Epidermal melanocyte (primary cell): ENCODE results near the gene NDUFV3.
"Not testable (repeated sequence)": the region's sequence is repeated elsewhere in the genome, so short reads cannot be mapped to it uniquely, and the experiment has no call there.

Experiments
- DNase-seq: peaks from one replicate; pipeline ENCODE4 v3.0.0; 2011; ENCODE audit warnings: low spot score; ENCODE audit not compliant: insufficient read length

NDUFV3 gene

DNA sequence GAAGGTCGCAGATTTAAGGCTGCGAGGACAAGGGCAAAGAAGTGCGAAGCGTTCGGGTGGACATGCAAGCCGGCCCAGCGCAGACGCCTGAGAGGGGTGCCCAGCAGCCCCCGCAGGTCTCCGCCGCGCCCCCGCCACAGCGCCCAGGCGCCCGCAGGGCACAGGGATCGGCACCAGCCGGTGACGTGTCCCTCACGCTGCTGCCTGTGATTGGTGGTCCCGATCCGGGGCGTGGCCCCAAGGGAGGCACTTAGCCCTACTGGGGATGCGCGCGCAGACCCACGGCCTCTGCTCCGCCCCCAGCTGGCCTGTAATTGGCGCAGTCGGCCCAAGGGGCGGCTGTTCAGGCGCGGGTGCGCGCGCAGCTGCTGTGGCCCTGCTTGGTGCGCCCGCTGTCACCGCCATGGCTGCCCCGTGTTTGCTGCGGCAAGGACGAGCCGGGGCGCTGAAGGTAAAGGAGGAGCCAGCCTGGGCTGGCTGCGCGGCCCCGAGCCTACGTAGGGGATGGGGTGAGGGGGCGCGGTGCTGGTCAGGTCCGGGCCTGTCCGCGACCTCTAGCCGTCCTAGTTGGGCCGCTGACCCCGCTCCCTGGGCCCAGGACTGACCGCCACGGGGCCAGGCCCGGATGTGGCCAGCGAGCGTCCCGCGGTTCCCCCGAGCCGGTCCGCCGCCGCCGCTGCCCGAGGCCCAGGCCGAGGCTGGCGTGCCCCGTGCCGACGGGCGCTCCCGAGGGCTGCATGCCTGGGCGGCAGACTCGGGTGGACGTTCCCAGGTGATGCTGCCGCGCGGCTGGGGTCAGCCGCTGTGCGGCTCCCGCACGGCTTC, at the start of gene NDUFV3:
Gene NDUFV3, plus strand, starts transcription at position 379 of the 825 bp plus-strand sequence. Its CDS starts 25 bp downstream, at position 404.
- peak; percentile 78 for DNase-seq

DNA sequence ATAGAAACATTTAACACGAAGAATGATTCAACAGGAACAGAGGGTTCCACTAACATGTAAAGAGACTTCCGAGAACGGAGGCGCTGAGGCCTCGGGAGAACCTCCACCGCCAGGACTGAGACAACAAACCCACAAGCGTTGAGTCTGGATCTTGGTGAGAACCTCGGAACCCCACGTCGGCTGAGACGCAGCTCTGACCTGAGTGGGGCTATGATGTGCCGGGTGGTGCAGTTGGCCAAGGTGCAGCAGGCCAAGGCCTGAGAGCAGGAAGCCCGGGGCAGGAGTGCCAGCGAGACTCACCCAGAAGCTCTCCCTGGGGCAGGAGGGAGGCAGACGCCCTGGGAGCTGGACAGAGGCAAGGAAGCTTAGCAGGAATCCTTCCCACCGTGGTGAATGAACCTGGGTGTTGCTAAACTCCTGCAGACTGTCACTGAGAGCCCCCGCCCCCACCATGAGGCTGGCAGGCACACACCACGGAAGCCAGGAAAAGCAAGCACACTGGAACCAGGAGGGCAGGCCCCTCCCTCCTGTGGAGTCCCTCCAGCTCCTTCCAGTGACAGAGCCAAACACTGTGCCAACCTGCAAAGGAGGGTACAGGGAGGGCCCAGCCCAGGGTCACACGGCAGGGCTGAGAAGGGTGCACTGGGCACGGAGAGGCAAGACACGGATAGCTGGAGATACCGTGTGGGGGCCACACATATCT, 48.5 kb upstream of the NDUFV3 start:
- DNase-seq = peak; percentile 13

DNA sequence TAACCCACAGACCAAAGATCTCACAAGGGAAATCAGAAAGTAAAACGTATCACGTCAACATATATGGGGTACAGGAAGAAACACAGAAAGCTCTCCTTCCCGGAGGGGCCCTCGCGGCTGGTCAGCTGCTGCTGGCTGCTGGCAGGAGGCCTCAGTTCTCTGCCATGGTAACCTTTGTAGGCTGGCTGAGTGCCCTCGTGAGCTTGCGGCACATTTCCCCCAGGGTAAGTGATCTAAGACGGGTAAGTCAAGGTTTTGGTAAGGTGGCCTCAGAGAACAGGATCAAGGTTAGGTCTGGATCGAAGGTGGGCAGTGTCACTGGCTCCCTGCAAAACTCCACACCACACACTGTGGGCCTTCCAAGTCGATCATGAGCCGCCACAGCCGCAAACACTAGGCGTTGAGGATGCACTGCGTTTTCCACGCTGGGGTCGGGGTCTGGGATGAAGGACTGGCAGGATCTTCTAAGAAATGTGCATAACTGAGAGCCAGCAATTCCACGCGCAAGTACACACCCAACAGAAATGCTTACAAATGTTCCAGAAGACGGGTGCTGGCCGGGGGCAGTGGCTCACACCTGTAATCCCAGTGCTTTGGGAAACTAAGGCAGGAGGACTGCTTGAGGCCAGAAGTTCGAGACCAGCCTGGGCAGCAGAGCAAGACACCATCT, 47.7 kb upstream of the NDUFV3 start:
- peak; percentile 68 for DNase-seq

DNA sequence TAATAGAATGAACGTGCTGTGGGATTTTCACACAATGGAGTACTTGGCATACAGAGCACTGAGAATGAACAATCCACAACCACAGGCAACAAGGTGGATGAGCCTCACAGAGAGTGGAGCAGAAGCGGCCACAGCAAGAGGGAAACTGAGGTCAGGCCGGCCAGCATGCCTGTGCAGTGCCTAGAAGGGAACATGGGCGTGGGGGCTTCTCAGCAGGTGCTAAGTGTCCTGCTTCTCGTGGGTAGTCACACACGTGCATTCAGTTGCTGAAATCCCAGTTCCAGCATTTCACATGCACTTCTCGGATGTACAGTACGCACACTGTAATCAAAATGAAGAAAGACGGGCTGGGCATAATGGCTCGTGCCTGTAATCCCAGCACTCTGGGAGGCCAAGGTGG, 46.9 kb upstream of the NDUFV3 start:
- no peak for DNase-seq

DNA sequence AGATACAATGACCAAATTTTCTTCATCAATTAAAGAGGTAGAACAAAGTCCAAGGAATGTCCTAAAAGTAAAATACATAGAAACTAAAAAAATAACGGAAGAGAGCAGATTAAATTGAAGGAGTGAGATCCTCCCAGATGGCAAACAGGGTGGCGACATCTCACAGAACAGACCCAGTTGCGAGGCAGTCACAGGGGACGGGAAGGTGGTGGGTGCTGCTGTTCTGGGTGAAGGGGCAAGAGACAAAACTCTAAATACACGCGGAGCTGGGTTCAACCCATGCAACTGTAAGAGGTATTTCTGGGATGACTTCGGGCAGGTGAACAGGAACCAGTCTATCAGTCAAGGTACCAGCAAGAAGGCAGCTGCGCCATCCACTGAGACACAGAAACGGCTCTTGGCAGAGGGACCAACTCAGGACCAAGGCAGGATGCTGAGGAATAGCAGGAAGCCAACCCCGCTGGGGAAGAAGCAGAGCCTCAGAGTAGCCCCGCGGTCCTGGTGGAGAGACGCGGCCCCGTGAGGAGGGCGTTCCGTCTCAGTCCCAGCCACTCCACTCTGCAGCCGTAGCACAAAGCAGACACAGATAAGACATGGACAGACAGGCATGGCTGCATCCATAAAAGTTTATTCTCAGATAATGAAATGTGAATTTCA, 45.9 kb upstream of the NDUFV3 start:
- no peak for DNase-seq

DNA sequence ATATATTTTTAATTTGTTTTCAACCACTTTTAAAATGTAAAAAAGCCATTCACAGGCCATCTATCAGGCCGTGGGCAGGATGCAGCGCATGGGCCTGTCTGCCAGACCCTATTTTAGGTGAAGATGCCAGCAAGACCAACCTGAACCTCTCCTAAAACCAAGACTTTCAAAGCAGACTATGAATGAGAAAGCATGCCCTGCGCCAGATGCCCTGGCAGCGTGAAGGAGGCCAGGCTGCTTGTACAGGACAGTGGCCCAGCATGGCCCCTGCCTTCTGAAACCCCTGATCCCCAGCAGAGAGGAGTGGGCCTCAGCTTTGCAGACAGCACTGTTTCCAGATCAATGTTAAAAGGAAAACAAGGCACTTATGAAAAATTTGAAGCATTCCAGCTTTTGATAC, 45.4 kb upstream of the NDUFV3 start:
- no peak for DNase-seq

DNA sequence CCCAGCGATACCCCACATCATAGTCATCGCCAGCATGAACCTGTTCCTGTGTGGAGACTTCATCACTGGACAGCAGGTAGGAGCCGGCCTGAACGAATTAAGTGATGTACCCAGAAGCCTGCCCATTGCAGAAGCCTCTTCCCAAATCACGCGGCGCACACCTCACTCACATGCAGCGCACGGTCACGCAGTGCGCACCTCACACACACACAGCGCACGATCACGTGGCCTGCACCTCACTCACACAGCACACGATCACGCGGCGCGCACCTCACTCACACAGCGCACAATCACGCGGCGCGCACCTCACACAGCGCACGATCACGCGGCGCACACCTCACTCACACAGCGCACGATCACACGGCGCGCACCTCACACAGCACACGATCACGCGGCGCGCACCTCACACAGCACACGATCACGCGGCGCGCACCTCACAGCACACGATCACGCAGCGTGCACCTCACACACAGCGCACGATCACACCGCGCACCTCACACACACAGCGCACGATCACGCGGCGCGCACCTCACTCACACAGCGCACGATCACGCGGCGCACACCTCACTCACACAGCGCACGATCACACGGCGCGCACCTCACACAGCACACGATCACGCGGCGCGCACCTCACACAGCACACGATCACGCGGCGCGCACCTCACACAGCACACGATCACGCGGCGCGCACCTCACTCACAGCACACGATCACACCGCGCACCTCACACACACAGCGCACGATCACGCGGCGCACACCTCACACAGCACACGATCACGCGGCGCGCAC, 44.8 kb upstream of the NDUFV3 start:
- not testable (repeated sequence) for DNase-seq

DNA sequence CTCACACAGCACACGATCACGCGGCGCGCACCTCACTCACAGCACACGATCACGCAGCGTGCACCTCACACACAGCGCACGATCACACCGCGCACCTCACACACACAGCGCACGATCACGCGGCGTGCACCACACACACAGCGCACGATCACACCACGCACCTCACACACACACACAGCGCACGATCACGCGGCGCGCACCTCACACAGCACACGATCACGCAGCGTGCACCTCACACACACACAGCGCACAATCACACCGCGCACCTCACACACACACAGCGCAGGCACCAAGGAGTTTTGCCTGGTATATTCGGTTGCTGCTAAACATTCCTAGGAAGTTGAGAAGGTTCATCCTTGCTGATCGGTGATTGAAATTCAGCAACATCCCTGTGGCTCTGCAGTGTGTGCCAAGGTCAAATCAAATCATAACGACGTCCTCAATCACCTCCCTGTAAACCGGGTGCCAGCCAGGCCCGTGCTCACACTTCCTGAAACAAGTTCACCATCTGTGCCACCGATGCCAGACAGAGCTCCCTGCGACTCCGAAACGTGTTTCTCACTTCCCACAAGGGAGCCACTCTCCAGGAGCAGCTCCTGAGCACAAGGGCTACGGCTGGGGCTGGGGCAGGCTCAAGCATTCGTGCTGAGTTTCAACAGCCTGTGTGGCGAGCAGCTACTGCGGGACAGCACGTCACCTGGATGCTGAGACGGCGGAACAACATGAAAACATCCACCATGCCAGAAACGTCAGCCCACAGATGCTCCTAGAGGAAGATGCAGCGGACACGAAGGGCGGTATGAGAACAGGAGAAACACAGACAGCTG, 44.0 kb upstream of the NDUFV3 start:
- no peak for DNase-seq

DNA sequence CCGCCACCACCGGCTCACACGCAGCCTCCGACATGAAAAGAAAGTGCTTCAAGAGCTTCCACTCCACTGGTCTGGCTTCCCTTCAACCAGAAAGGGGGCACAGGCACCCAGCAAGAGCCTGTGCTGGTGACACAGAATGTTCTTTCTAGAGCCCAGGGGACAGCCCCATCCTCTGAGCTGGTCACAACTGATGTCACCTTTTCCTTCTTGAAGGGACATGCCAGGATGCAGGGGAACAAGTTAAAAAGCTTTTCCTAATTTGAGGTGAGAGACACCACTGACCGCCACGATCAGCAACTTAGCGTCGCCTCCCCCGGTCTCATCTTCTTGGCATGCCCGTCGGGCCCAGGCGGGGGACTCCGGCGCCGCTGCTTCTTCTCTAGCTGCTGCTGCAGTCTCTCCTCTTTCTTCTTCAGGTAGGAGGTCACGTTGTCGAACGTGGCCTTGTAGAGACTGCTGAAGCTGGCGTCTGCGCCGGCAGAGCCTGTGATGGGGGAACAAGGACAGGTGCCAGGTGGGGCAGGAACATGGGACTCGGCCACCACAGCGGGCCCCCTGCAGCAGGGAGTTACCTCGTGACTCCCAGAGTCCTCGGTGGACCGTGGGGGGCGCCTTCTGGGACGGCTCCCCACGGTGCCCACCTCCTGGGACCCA, 43.2 kb upstream of the NDUFV3 start:
- DNase-seq = no peak

DNA sequence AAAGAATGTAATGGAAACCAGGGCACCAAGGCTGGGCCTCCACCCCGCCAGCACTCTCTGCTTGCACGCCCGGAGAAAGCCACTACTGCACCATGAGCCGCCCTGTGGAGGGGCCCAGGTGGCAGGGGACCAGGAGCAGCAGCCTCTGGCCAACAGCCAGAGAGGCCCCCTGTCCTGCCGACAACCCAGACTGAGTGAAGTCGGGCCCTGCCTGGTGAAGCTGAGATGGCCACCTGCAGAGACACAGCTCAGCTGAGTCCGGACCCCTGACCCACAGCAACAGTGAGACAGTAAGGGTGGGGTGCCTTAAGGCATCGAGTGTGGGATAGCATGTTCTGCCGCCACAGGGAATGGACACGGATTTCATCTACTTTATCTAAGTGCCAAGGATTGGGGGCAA, 42.6 kb upstream of the NDUFV3 start:
- no peak for DNase-seq

DNA sequence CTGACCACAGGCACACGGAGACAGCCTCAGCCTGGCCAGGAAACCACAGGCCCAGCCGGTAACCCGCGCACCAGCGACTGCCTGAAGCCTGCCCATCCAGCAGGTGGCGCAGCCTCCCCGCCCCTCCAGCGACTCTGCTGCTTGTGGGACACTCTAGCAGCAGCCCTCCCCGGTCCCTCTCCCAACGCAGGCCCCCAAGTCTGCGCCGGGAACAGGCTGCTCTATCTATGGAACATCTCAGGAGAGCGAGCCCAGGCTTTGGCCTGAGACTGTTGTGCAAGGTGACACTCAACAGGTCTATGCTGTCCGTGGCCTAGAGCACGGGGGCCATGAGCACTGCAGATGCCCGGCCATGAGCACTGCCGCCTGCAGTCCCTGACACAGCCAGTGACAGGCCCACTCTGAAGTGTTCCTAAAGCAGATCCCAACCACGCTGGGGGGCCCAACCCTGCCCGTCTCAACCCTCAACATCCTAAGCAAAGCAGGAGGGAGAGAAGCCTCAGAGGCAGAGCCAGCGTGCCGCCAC, 42.2 kb upstream of the NDUFV3 start:
- DNase-seq = no peak

DNA sequence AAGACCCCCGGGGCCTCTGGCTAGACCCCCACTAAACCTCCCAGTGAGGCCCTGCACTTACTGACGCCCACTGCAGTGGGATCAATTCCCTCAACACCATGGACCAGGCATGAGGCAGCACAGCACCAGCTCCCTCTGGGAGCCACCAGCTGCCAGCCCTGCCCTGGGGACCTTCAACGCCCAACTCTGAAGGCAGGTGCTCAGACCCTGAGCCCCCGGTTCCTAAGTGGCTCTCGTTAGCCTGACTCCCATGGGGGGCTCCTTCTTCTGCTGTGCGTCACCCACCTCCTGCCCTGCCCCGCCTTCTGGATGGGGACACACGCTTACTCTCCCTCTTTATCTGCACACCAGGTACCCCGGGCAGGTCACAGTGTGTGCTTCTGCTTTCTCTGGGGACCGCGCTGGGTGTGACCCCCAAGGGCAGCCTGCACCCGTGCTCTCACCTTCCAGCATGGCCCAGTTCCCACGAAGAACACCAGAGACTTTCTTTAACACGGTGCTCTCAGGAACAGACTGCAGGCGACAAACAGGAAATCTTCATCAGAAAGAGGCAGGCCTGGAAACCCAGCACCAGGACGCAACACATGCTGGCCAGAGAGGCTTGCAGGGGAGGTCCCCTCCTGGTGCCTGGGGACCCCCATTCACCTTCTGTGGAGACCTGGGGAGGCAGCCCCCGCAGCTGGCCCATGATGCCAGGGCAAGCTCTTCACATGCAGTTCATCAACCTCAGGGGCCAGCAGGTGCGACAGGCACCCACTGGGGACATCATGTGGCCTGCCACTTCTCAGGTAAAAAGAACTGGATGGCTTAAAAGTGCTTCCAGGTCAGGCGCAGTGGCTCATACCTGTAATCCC, 41.1 kb upstream of the NDUFV3 start:
- DNase-seq = no peak

DNA sequence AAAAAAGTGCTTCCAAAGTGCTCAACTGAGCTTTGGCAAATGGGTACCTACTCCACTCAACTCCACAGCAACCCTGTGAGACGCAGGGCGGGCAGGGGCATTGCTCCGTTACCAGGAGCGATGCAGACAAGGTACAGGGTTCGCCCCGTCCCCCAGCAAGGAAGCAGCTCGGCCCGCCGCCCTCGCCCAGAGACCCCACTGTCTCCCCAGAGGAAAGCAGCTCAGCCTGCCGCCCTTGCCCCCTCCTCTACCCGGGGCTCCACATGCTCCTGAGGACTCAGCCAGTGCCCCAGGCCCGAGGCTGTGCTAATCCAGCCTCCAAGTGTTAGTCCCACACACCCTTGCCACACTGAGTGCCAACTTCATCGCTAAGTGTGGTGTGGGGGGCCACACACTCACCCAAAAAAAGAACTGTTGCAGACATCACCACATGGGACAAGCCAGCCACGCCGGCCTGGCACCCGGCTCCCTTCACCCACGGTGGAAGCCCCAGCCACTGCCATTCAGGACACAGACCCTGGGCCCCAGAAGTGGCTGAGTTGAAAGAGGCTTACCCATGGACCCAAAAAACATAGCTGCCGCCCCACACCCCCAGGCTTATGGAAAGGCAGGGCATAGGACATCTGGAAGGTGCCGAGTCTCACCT, 40.1 kb upstream of the NDUFV3 start:
- DNase-seq = no peak

DNA sequence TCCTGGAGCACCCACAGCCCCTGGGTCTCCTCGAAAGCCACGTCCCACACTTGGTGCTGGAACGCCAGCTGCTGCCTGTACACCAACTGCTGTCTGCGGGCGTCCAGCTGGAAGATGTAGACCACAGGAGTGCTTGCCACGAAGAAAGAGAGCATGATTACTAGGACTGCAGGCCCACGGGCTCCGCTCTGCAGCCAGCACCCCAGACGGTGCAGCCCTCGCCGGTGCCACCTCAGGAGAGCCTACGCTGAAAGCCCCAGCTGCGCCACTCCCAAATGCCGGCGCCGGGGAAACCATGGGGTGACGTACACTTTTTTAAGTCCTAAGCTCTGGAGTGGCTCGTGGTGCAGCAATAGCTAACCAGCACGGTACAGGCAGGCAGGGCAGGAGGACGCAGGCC, 39.5 kb upstream of the NDUFV3 start:
- no peak for DNase-seq

DNA sequence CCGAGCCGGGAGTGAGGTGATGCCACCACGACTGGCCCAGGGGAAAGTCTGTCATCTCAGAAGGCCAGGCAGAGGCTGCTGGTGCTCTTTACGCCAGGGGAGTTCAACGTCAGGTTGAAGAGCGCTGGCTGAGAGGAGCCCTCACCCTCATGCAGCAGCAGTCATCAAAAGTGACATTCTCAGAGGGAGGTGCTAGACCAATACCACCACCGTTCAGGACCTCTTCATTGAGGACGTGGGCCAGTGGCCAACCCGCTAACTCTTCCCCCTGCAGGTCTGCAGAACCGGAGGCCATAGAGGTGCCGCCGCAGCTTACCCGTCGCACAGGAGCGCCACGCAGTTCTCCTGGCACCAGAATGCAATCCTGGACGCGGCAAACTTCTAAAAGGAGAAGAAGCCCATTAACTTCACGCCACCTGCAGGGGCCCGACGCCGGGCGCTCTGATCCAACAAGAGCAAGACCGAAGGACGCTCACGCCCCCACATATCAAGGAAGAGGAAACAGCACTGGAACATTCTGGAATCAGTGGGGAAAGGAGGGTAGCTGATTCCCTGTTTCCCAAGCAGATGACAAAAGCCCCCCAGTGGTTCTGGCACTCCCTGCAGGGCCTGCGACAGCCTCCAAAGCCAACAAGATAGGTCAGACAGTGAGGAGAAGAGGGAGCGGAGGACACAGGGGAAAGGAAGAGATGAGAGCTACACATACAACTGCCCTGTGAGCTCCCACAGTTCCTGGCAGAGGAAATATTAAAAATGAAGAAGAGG, 38.7 kb upstream of the NDUFV3 start:
- DNase-seq = no peak

DNA sequence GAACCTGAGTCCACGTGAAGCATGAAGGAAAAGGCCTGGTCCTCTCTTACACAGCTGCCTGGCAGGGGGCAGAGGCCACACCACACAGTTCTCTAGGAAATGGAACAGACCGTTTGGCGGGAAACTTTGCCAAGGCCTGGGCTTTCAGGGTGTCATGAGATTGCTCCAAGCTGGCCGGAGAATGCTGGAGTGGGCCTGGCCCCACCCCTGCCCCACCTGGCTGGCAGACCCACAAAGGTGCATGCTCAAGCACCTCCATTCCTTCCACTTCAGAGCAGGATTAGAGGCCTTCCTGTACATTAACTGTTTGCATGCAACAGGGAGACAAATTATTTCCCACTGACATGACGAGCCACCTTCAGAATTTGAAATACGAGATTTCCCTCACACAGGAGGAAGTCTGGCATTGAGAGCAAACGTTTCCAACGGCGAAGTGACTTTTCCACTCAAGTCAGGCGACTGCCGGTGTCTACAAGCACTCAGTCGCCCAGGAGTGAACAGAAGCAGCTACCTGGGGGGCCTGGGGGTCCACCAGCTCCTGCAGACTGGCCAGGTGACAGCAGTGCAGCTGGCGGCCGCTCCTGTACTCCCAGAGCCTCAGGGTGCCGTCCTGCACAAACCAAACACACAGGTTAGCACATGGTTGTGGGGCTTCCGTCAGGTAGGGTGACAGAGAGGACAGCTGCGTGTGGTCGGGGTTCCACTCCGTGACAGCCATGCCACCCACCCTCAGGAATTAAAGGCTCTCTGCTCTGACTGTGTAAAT, 37.8 kb upstream of the NDUFV3 start:
- no peak for DNase-seq
